ENCODE measurements around the gene IL6. TPM values are rescaled to one million over a fixed set of nuclear protein-coding genes. Genes with fewer than 3 reads are reported as not detected.
"Not testable (repeated sequence)": the region's sequence is repeated elsewhere in the genome, so short reads cannot be mapped to it uniquely, and the experiment has no call there.

Gene IL6
- polyA plus RNA-seq, 3 donors: 2.9 to 921 (median 80.3) TPM

DNA sequence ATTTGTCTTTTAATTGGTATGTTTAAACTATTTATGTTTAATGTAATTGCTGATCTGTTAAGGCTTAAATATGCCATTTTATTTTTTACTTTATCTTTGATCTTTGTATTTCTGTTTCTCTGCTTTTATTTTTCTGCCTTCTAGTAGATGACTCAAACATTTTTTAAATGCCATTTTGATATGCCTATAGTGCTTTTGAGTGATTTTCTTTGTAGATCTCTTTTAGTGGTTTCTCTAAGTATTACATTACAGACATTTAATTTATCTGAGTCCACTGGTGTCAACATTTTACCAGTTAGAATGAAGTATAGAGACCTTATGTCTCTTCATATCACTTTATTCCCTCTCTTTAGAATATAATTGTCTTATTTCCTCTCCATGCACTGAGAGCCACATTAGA, 32.7 kb downstream of the IL6 start:
- no peak overlapping the region for H3K27ac ChIP-seq (ENCODE audit: low read depth, low read length)

DNA sequence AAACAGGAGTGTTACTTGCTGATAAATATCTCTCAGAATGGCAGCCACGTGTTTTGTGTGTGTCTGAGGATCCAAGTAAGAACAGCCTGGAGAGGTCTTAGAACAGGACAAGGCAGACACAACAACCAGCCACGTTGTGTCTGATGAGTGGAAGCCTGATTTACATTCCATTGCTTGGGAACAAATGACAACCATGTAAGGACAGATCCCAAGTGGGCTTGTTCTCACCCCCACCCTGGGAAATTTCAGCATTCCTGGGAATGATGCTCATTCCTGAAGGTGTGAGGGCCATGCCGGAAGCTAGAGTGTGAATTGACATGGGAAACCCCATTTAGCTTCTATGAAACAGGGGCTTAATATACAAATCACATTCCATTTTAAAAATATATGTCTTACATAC, 35.9 kb downstream of the IL6 start:
- 66 to 71% (median 69%) methylated on average over 3 of the region's 3 CpGs for WGBS, 3 donors
- no peak overlapping the region for H3K27ac ChIP-seq (ENCODE audit: low read depth, low read length)

DNA sequence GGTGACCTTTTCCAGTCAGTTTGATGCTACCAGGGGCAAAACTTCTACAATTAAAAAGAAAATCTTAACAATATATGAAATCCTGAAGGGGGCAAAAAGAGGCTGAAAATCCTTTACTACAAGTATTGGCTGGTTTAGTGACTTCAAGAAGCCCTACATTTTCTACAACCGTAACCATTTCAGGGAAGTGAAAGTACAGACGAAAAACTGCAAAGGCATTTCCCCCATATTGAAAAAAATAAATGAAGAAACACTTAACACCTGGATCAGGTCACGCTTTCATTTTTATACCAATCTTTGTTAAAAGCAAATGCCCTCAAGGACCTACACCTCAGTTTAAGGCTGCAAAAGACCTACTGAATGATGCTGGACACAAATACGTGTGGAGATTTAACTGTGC, 38.6 kb downstream of the IL6 start:
- WGBS, 3 donors: 54 to 81% (median 75%) methylated on average over 4 of the region's 4 CpGs

DNA sequence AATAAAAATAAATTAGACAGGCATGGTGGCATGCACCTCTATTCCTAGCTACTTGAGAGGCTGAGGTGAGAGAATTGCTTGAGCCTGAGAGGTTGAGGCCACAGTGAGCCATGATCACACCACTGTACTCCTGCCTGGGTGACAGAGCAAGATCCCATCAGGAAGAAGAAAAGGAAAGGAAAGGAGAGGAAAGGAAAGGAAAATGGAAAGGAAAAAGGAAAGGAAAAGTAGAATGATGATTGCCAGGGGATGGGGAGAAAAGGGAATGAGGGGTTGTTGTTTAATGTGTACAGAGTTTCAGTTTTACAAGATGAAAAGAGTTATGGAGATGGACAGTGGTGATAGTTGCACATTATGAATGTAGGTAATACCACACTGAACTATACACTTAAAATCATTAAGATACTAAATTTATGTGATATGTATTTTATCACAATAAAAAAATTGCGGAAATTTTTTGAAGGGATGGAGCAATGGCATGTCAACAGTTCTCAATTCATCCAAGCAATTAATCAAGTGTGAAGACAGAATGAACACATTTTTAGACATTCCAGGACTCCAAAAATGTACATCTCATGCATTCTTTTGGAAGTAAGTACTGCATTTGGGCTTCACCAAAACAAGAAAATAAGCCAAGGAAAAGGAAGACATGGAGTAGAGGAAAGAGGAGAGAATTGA, 44.3 kb downstream of the IL6 start:
- no peak overlapping the region for H3K27ac ChIP-seq (ENCODE audit: low read depth, low read length)
- 88 to 97% (median 95%) methylated on average over 1 of the region's 1 CpG for WGBS, 3 donors

More for the DNA sequence above, 38.6 kb downstream of the IL6 start:
- no peak overlapping the region for H3K27ac ChIP-seq (ENCODE audit: low read depth, low read length)

DNA sequence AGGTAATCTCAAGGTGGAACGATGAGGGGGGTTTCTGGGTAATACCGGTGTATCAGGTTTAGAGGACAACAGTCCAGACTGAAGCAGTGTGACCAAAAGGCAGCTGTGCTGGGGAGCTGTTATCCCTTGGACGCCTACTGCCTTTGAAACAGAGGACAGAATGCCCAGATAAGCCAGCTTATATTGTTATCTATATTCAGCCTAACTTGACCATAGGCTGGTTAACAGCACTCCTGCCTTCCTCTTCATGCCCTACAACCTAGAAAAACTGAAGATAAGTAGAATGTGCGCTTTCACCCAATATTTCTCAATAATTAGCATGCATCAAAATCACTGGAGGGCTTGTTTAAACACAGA, 44.9 kb downstream of the IL6 start:
- H3K27ac ChIP-seq (ENCODE audit: low read depth, low read length): no peak overlapping the region
- WGBS, 3 donors: 70 to 85% (median 81%) methylated on average over 4 of the region's 4 CpGs

DNA sequence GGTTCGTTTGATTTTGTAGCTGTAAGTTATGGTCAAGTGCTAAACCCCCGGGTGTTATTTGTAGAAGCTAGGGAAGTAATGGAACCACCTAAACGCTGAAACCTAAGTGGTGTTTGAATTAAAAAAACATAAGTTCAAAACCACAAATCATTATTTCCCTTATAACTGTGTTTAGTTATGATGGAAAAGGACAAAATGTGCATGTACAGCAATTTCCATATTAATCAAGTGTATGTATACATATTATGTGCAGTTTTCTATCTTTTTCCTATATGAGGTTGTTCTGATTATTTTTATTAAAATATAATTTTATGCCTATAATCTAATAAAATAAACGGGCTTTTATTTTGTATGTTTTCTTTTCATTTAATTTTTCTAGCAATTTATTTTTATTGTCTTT, 45.9 kb downstream of the IL6 start:
- no peak overlapping the region for H3K27ac ChIP-seq (ENCODE audit: low read depth, low read length)
- WGBS, 3 donors: 66 to 72% (median 71%) methylated on average over 4 of the region's 4 CpGs

DNA sequence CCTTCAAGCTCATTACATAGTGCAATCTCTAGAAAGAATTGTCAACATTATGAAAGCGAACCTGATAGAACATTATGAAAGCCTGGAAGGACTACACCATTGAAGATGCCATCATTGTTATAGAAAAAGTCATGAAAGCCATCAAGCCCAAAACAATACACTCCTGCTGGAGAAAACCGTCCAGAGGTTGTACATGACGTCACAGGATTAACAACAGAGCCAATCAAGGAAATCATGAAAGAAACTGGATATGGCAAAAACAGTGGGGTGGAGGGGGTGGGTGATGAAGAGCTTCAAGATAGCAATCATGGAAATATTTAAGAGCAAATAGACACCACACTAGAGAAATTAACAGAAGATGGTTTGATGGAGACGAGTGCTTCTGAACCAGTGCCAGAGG, 50.0 kb downstream of the IL6 start:
- 73 to 83% (median 73%) methylated on average over 4 of the region's 4 CpGs for WGBS, 3 donors
- H3K27ac ChIP-seq (ENCODE audit: low read depth, low read length): no peak overlapping the region

DNA sequence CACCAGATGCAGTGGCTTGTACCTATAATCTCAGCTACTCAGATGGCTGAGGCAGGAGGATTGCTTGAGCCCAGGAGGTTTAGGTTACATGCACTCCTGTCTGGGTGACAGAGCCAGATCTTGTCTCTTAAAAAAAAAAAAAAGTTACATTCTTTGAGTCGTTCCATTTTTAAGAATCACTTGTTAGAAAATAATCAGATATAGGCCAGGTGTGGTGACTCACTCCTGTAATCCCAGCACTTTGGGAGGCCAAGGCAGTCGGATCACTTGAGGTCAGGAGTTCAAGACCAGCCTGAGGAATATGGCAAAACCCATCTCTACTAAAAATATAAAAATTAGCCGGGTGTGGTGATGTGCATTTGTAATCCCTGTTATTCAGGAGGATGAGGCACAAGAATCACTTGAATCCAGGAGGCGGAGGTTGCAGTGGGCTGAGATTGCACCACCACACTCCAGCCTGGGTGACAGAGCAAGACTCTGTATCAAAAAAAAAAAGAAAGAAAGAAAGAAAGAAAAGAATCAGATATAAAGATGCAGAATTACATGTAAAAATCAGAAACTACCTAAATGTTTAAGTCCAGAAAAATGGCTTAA, 52.8 kb downstream of the IL6 start:
- H3K27ac ChIP-seq (ENCODE audit: low read depth, low read length): not testable (repeated sequence)
- 63 to 81% (median 75%) methylated on average over 4 of the region's 4 CpGs for WGBS, 3 donors

DNA sequence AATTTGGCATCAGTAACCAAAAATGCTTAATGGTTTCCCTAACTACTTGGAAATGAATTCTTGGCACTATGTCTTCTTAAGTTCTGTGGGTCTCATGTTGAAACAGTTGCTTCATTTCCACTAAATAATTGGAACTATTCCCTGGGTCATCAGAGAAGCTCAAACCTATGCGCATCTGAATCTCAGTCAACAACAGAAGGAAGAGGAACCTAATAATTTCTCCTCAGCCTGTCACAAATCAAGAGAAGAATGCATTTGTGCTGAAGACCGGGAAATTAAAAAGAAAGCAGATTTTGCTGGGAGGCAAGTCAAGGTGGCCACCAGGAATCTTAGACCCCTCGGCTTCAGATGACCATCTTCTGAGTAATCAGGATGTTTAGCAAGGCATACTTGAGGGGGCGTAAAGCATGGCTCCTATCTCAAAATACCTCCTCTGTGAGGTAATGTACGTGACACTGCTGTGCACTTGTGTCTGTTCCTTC, 54.3 kb downstream of the IL6 start:
- 53 to 75% (median 54%) methylated on average over 5 of the region's 5 CpGs for WGBS, 3 donors
- H3K27ac ChIP-seq (ENCODE audit: low read depth, low read length): no peak overlapping the region

Other genes starting within 250 kb of the IL6 start
- gene STEAP1B, start 227.0 kb upstream of the IL6 start, polyA plus RNA-seq: 1 to 10 TPM in 1 of 3 donors, under 1 TPM in 2; 0.14 to 1.2 (median 0.61) TPM
- gene TOMM7, start 95.6 kb downstream of the IL6 start, polyA plus RNA-seq: 100 to 1,000 TPM; 226 to 789 (median 356) TPM

All from adipose tissue (tissue), 3 donors.